ENCODE results near the gene POR. TPM values are rescaled to one million over a fixed set of nuclear protein-coding genes. Genes with fewer than 3 reads are reported as not detected.

The POR gene
- total RNA-seq, 1 experiment from 2014 or later, result 99.3 TPM

- H3K4me1 ChIP-seq (ENCODE audit: insufficient read depth, low read length, poor library complexity, severe bottlenecking), result no peaks in the 10 kb centered on the region
These were observed 54.9 kb downstream of the POR start for GRCh38 chr7:75969704-75970498.

GRCh38 chr7:75971309-75971960 is 56.5 kb downstream of the POR start:
- TF ChIP-seq EZH2 (IDR thresholded peaks at IDR 0.05; ENCODE audit: borderline replicate concordance, low read depth, low read length, poor library complexity, severe bottlenecking) (no peak), CTCF (conservative IDR thresholded peaks at IDR 0.05; ENCODE audit: low read depth, low read length) (no peak)
- intact Hi-C loops (cut with micrococcal nuclease; ENCODE audit: unreplicated experiment), result no loop called here
- peaks cover 8% of the 10 kb centered on the region for H3K36me3 ChIP-seq (ENCODE audit: insufficient read depth, low read length, poor library complexity, severe bottlenecking)
- H3K27ac ChIP-seq (ENCODE audit: low read depth, low read length, poor library complexity, severe bottlenecking), result no peak overlapping the region
- ChIA-PET CTCF (no interaction called here), POLR2A (ENCODE audit: low non-redundant PET) (no interaction called here)
- no peak for DNase-seq (ENCODE audit: low spot score)
- BruUV-seq (replicated peaks), result no TSS peak
- H3K4me3 ChIP-seq (ENCODE audit: low read depth, low read length, poor library complexity, severe bottlenecking), result no peak overlapping the region
- no peaks in the 10 kb centered on the region for H3K9me3 ChIP-seq (ENCODE audit: low read depth, low read length, poor library complexity, severe bottlenecking)
- H3K27me3 ChIP-seq (replicated peaks; ENCODE audit: insufficient read depth, low read depth, low read length, poor library complexity), result no peaks in the 10 kb centered on the region
- no peaks in the 10 kb centered on the region for H3K4me1 ChIP-seq (ENCODE audit: insufficient read depth, low read length, poor library complexity, severe bottlenecking)

More at GRCh38 chr7:75969704-75970498, 54.9 kb downstream of the POR start:
- intact Hi-C loops (cut with micrococcal nuclease; ENCODE audit: unreplicated experiment), result no loop called here
- Histone ChIP-seq H3K27me3 (replicated peaks; ENCODE audit: insufficient read depth, low read depth, low read length, poor library complexity) (no peaks in the 10 kb centered on the region), H3K36me3 (ENCODE audit: insufficient read depth, low read length, poor library complexity, severe bottlenecking) (peaks cover 8% of the 10 kb centered on the region), H3K9me3 (ENCODE audit: low read depth, low read length, poor library complexity, severe bottlenecking) (no peaks in the 10 kb centered on the region), H3K4me3 (ENCODE audit: low read depth, low read length, poor library complexity, severe bottlenecking) (no peak overlapping the region), H3K27ac (ENCODE audit: low read depth, low read length, poor library complexity, severe bottlenecking) (no peak overlapping the region)
- ChIA-PET POLR2A (ENCODE audit: low non-redundant PET) (no interaction called here), CTCF (no interaction called here)
- DNase-seq (ENCODE audit: low spot score), result no peak
- BruUV-seq (replicated peaks), result no TSS peak
- TF ChIP-seq CTCF (conservative IDR thresholded peaks at IDR 0.05; ENCODE audit: low read depth, low read length) (no peak), EZH2 (IDR thresholded peaks at IDR 0.05; ENCODE audit: borderline replicate concordance, low read depth, low read length, poor library complexity, severe bottlenecking) (no peak)

GRCh38 chr7:75971961-75972763 is 57.2 kb downstream of the POR start:
- no peak overlapping the region for H3K27ac ChIP-seq (ENCODE audit: low read depth, low read length, poor library complexity, severe bottlenecking)
- H3K9me3 ChIP-seq (ENCODE audit: low read depth, low read length, poor library complexity, severe bottlenecking), result no peaks in the 10 kb centered on the region
- no peaks in the 10 kb centered on the region for H3K27me3 ChIP-seq (replicated peaks; ENCODE audit: insufficient read depth, low read depth, low read length, poor library complexity)
- intact Hi-C loops (cut with micrococcal nuclease; ENCODE audit: unreplicated experiment), result no loop called here
- peak; percentile 39 for DNase-seq (ENCODE audit: low spot score)
- BruUV-seq (replicated peaks), result no TSS peak
- ChIA-PET CTCF (no interaction called here), POLR2A (ENCODE audit: low non-redundant PET) (no interaction called here)
- H3K4me1 ChIP-seq (ENCODE audit: insufficient read depth, low read length, poor library complexity, severe bottlenecking), result no peaks in the 10 kb centered on the region
- H3K4me3 ChIP-seq (ENCODE audit: low read depth, low read length, poor library complexity, severe bottlenecking), result no peak overlapping the region
- H3K36me3 ChIP-seq (ENCODE audit: insufficient read depth, low read length, poor library complexity, severe bottlenecking), result peaks cover 8% of the 10 kb centered on the region
- TF ChIP-seq EZH2 (IDR thresholded peaks at IDR 0.05; ENCODE audit: borderline replicate concordance, low read depth, low read length, poor library complexity, severe bottlenecking), result no peak
- TF ChIP-seq CTCF (conservative IDR thresholded peaks at IDR 0.05; ENCODE audit: low read depth, low read length), result 0 out of 2 replicates have a peak, but pooled peaks have one; percentile 13

Measured in A673 (cell line).